ENCODE data around the gene CBLC. TPM values are rescaled to one million over a fixed set of nuclear protein-coding genes. Genes with fewer than 3 reads are reported as not detected.

Gene CBLC
- total RNA-seq, 6 experiments from 2014 or later = not detected

- DNase-seq = no peak
- H3K4me1 Mint-ChIP-seq (ENCODE audit: low read depth) = no peaks in the 10 kb centered on the region
- no peak for TF ChIP-seq CTCF (IDR thresholded peaks at IDR 0.05)
- H3K27me3 Mint-ChIP-seq (ENCODE audit: insufficient read depth) = peaks cover 21% of the 10 kb centered on the region
- no peaks in the 10 kb centered on the region for H3K36me3 Mint-ChIP-seq (ENCODE audit: low read depth)
- H3K4me3 Mint-ChIP-seq = no peak overlapping the region
- no peak overlapping the region for H3K27ac Mint-ChIP-seq
- no peaks in the 10 kb centered on the region for H3K9me3 Mint-ChIP-seq
Measured at GRCh38 chr19:44819246-44819832, 41.6 kb downstream of the CBLC start.

DNA sequence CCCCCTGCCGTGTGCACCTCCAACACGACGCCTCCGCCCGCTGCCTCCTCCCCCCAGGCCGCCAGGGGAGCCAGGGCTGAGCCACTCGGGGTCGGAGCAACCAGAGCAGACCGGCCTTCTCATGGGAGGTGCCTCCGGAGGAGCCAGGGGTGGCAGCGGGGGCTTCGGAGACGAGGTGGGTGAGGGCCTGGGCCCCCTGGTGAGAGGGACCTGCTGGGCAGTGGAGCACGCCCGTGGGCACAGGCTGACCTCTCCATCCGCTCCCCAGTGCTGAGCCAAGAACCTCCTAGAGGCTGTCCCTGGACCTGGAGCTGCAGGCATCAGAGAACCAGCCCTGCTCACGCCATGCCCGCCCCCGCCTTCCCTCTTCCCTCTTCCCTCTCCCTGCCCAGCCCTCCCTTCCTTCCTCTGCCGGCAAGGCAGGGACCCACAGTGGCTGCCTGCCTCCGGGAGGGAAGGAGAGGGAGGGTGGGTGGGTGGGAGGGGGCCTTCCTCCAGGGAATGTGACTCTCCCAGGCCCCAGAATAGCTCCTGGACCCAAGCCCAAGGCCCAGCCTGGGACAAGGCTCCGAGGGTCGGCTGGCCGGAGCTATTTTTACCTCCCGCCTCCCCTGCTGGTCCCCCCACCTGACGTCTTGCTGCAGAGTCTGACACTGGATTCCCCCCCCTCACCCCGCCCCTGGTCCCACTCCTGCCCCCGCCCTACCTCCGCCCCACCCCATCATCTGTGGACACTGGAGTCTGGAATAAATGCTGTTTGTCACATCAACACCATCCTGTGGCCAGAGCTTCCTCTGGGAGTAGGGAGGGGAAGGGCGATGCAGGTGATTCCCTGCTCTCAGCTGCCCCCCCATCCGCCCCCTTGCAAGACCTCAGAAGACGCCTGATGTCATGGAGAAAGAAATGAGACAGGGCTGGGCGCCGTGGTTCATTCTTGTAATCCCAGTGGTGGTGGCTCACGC, 43.2 kb downstream of the CBLC start:
- H3K9me3 Mint-ChIP-seq = no peaks in the 10 kb centered on the region
- no peak overlapping the region for H3K27ac Mint-ChIP-seq
- H3K36me3 Mint-ChIP-seq (ENCODE audit: low read depth) = no peaks in the 10 kb centered on the region
- H3K4me3 Mint-ChIP-seq = no peak overlapping the region
- H3K4me1 Mint-ChIP-seq (ENCODE audit: low read depth) = no peaks in the 10 kb centered on the region
- peaks cover 24% of the 10 kb centered on the region for H3K27me3 Mint-ChIP-seq (ENCODE audit: insufficient read depth)
- no peak for TF ChIP-seq CTCF (IDR thresholded peaks at IDR 0.05)
- DNase-seq = no peak

GRCh38 chr19:44822177-44822576, 44.5 kb downstream of the CBLC start:
- DNase-seq = no peak
- Mint-ChIP-seq H3K9me3 (no peaks in the 10 kb centered on the region), H3K27ac (no peak overlapping the region), H3K4me1 (ENCODE audit: low read depth) (no peaks in the 10 kb centered on the region), H3K27me3 (ENCODE audit: insufficient read depth) (peaks cover 30% of the 10 kb centered on the region), H3K36me3 (ENCODE audit: low read depth) (no peaks in the 10 kb centered on the region), H3K4me3 (no peak overlapping the region)
- no peak for TF ChIP-seq CTCF (IDR thresholded peaks at IDR 0.05)

- Mint-ChIP-seq H3K9me3 (no peaks in the 10 kb centered on the region), H3K4me3 (no peak overlapping the region), H3K4me1 (ENCODE audit: low read depth) (no peaks in the 10 kb centered on the region), H3K27me3 (ENCODE audit: insufficient read depth) (peaks cover 31% of the 10 kb centered on the region), H3K36me3 (ENCODE audit: low read depth) (no peaks in the 10 kb centered on the region), H3K27ac (no peak overlapping the region)
- TF ChIP-seq CTCF (IDR thresholded peaks at IDR 0.05) = no peak
- no peak for DNase-seq
Measured at GRCh38 chr19:44822670-44823372, 45.1 kb downstream of the CBLC start.

GRCh38 chr19:44823373-44823698, 45.6 kb downstream of the CBLC start:
- Mint-ChIP-seq H3K4me1 (ENCODE audit: low read depth) (no peaks in the 10 kb centered on the region), H3K4me3 (no peak overlapping the region), H3K9me3 (no peaks in the 10 kb centered on the region), H3K27me3 (ENCODE audit: insufficient read depth) (peaks cover 26% of the 10 kb centered on the region), H3K36me3 (ENCODE audit: low read depth) (no peaks in the 10 kb centered on the region), H3K27ac (no peak overlapping the region)
- no peak for TF ChIP-seq CTCF (IDR thresholded peaks at IDR 0.05)
- no peak for DNase-seq

Measured in HFFc6 (cell line).